HG02678 (cell line): ENCODE measurements around the gene RAB24.
"Not testable (repeated sequence)": the region's sequence is repeated elsewhere in the genome, so short reads cannot be mapped to it uniquely, and the experiment has no call there.

Experiments used
- ATAC-seq: cut with Tn5 transposase; IDR thresholded peaks from one replicate; pipeline ENCODE4 v1.9.1; 2021; ENCODE audit warnings: mild to moderate bottlenecking, moderate library complexity; ENCODE audit not compliant: unreplicated experiment

Gene RAB24

GRCh38 chr5:177311723-177312648, 8.5 kb upstream of the RAB24 start, which contains the start of gene MXD3:
TSS of gene MXD3 (minus strand) at chr5:177311898. CDS start at chr5:177311830, 68 bp downstream.
- peak; percentile 78 for ATAC-seq

- peak; percentile 2 for ATAC-seq
Observed at GRCh38 chr5:177311392-177311722, 7.8 kb upstream of the RAB24 start.

- ATAC-seq = peak; percentile 37
Observed at GRCh38 chr5:177310757-177311391, 7.4 kb upstream of the RAB24 start.

GRCh38 chr5:177310332-177310731, 6.8 kb upstream of the RAB24 start:
- no peak for ATAC-seq

GRCh38 chr5:177309351-177310191, 6.1 kb upstream of the RAB24 start:
- ATAC-seq = no peak

GRCh38 chr5:177308740-177309139, 5.2 kb upstream of the RAB24 start:
- ATAC-seq = no peak

- ATAC-seq = no peak
Observed at GRCh38 chr5:177307544-177308363, 4.2 kb upstream of the RAB24 start.

- ATAC-seq = no peak
Observed at GRCh38 chr5:177306674-177307543, 3.4 kb upstream of the RAB24 start.

GRCh38 chr5:177306103-177306640, 2.7 kb upstream of the RAB24 start:
- not testable (repeated sequence) for ATAC-seq

- no peak for ATAC-seq
Observed at GRCh38 chr5:177304392-177305119, 1.0 kb upstream of the RAB24 start.

GRCh38 chr5:177303925-177304391, 439 bp upstream of the RAB24 start:
- ATAC-seq = peak; percentile 2

- no peak for ATAC-seq
Observed at GRCh38 chr5:177302354-177303110, 987 bp downstream of the RAB24 start.

- ATAC-seq = no peak
Observed at GRCh38 chr5:177301503-177302165, 1.9 kb downstream of the RAB24 start.

- no peak for ATAC-seq
Observed at GRCh38 chr5:177300951-177301350, 2.6 kb downstream of the RAB24 start.

GRCh38 chr5:177300236-177300880, 3.2 kb downstream of the RAB24 start:
- peak; percentile 39 for ATAC-seq

- no peak for ATAC-seq
Observed at GRCh38 chr5:177299697-177300096, 3.8 kb downstream of the RAB24 start.

- ATAC-seq = no peak
Observed at GRCh38 chr5:177297922-177298321, 5.6 kb downstream of the RAB24 start.
